D721Med (cell line): Measurements from ENCODE around the gene SYNE3.

ENCODE experiments used
- DNase-seq: peaks from one replicate; pipeline ENCODE4 v3.0.0; 2011; ENCODE audit warnings: low spot score; ENCODE audit not compliant: insufficient read length
- FAIRE-seq: peaks from 2 replicates; lab custom pipeline; 2011; peaks lifted over from hg19 to GRCh38; lab: Jason Lieb, UNC
- CTCF ChIP-seq: IDR thresholded peaks from 2 replicates; pipeline ENCODE4 v1.5.1; 2012; ENCODE audit warnings: mild to moderate bottlenecking, control low read depth; ENCODE audit not compliant: insufficient read depth; ENCODE audit errors: missing control alignments

Gene SYNE3

GRCh38 chr14:95555053-95555452 is 38.6 kb upstream of the SYNE3 start:
- DNase-seq (no peak), FAIRE-seq (no peak)
- no peak for TF ChIP-seq CTCF

- DNase-seq (no peak), FAIRE-seq (no peak)
- TF ChIP-seq CTCF, result no peak
These were observed 36.7 kb upstream of the SYNE3 start for GRCh38 chr14:95553141-95553540.

- DNase-seq (no peak), FAIRE-seq (no peak)
- no peak for TF ChIP-seq CTCF
These were observed 35.0 kb upstream of the SYNE3 start for GRCh38 chr14:95551435-95551834.

GRCh38 chr14:95549656-95550585 is 33.5 kb upstream of the SYNE3 start:
- no peak for DNase-seq
- no peak for FAIRE-seq
- no peak for TF ChIP-seq CTCF

- DNase-seq, result no peak
- no peak for FAIRE-seq
- no peak for TF ChIP-seq CTCF
These were observed 32.0 kb upstream of the SYNE3 start for GRCh38 chr14:95548328-95548929.

- FAIRE-seq, result no peak
- no peak for DNase-seq
- no peak for TF ChIP-seq CTCF
These were observed 31.3 kb upstream of the SYNE3 start for GRCh38 chr14:95547626-95548327.
